ENCODE measurements around the gene ADAMTS19.

Gene ADAMTS19

DNA sequence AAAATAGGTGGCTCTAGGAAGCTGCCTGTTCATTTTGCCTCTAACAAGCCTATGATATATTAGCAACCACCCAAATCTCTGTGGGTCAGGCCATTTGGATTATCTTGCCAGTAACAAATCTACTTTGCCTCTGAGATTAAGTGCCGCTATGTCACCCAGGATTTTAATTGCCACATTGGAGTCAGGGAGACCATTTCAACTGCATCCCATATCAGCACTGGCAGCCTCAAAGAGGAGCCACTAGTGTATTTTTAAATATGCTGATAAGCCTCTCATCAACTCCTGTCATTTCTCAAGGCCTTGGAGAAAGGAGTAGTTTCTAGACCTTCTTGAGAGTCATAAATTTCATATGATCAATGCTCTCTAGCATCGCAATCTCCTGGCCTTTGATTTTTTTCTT is 12.1 kb upstream of the ADAMTS19 start:
- no peak for DNase-seq (ENCODE audit: low spot score)
- Mint-ChIP-seq H3K27ac (no peak overlapping the region), H3K4me1 (ENCODE audit: low read depth) (no peaks in the 10 kb centered on the region), H3K9me3 (no peaks in the 10 kb centered on the region), H3K27me3 (ENCODE audit: low read depth) (no peaks in the 10 kb centered on the region), H3K4me3 (no peak overlapping the region), H3K36me3 (ENCODE audit: low read depth) (no peaks in the 10 kb centered on the region)

GRCh38 chr5:129448654-129449053 is 11.4 kb upstream of the ADAMTS19 start:
- no peaks in the 10 kb centered on the region for H3K36me3 Mint-ChIP-seq (ENCODE audit: low read depth)
- no peaks in the 10 kb centered on the region for H3K9me3 Mint-ChIP-seq
- H3K4me1 Mint-ChIP-seq (ENCODE audit: low read depth): no peaks in the 10 kb centered on the region
- DNase-seq (ENCODE audit: low spot score): no peak
- H3K4me3 Mint-ChIP-seq: no peak overlapping the region
- no peaks in the 10 kb centered on the region for H3K27me3 Mint-ChIP-seq (ENCODE audit: low read depth)
- H3K27ac Mint-ChIP-seq: no peak overlapping the region

GRCh38 chr5:129454461-129454860 is 5.6 kb upstream of the ADAMTS19 start:
- no peak for DNase-seq (ENCODE audit: low spot score)
- Mint-ChIP-seq H3K4me3 (no peak overlapping the region), H3K4me1 (ENCODE audit: low read depth) (no peaks in the 10 kb centered on the region), H3K9me3 (no peaks in the 10 kb centered on the region), H3K36me3 (ENCODE audit: low read depth) (no peaks in the 10 kb centered on the region), H3K27ac (no peak overlapping the region), H3K27me3 (ENCODE audit: low read depth) (peaks cover 19% of the 10 kb centered on the region)

- no peak overlapping the region for H3K27ac Mint-ChIP-seq
- H3K4me1 Mint-ChIP-seq (ENCODE audit: low read depth): peaks cover 7% of the 10 kb centered on the region
- peaks cover 1% of the 10 kb centered on the region for H3K36me3 Mint-ChIP-seq (ENCODE audit: low read depth)
- H3K9me3 Mint-ChIP-seq: no peaks in the 10 kb centered on the region
- no peak overlapping the region for H3K4me3 Mint-ChIP-seq
- no peak for DNase-seq (ENCODE audit: low spot score)
- peaks cover 49% of the 10 kb centered on the region for H3K27me3 Mint-ChIP-seq (ENCODE audit: low read depth)
Measured at GRCh38 chr5:129459450-129459776, 685 bp upstream of the ADAMTS19 start.

GRCh38 chr5:129460672-129460935 is 506 bp downstream of the ADAMTS19 start:
- no peak for DNase-seq (ENCODE audit: low spot score)
- Mint-ChIP-seq H3K27ac (no peak overlapping the region), H3K4me3 (peak overlapping the region; percentile 52), H3K9me3 (no peaks in the 10 kb centered on the region), H3K4me1 (ENCODE audit: low read depth) (peaks cover 7% of the 10 kb centered on the region), H3K27me3 (ENCODE audit: low read depth) (peaks cover 49% of the 10 kb centered on the region), H3K36me3 (ENCODE audit: low read depth) (peaks cover 1% of the 10 kb centered on the region)

DNA sequence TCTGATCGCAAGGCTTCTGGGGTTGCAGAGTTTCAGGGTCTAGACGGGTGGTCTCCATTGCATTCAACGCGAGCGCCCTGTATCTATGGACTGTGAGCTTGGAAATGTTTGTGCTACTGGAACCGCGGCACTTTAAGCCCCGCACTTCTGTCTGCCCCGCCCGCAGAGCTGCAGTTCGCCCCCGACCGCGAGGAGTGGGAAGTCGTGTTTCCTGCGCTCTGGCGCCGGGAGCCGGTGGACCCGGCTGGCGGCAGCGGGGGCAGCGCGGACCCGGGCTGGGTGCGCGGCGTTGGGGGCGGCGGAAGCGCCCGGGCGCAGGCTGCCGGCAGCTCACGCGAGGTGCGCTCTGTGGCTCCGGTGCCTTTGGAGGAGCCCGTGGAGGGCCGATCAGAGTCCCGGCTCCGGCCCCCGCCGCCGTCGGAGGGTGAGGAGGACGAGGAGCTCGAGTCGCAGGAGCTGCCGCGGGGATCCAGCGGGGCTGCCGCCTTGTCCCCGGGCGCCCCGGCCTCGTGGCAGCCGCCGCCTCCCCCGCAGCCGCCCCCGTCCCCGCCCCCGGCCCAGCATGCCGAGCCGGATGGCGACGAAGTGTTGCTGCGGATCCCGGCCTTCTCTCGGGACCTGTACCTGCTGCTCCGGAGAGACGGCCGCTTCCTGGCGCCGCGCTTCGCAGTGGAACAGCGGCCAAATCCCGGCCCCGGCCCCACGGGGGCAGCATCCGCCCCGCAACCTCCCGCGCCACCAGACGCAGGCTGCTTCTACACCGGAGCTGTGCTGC is 1.0 kb downstream of the ADAMTS19 start:
- Mint-ChIP-seq H3K36me3 (ENCODE audit: low read depth) (peaks cover 1% of the 10 kb centered on the region), H3K27me3 (ENCODE audit: low read depth) (peaks cover 49% of the 10 kb centered on the region), H3K4me1 (ENCODE audit: low read depth) (peaks cover 7% of the 10 kb centered on the region), H3K4me3 (peak overlapping the region; percentile 52), H3K9me3 (no peaks in the 10 kb centered on the region), H3K27ac (no peak overlapping the region)
- DNase-seq (ENCODE audit: low spot score): no peak

- Mint-ChIP-seq H3K9me3 (no peaks in the 10 kb centered on the region), H3K4me1 (ENCODE audit: low read depth) (peaks cover 7% of the 10 kb centered on the region), H3K4me3 (peak overlapping the region; percentile 65), H3K27ac (no peak overlapping the region), H3K27me3 (ENCODE audit: low read depth) (peaks cover 48% of the 10 kb centered on the region), H3K36me3 (ENCODE audit: low read depth) (peaks cover 1% of the 10 kb centered on the region)
- no peak for DNase-seq (ENCODE audit: low spot score)
Measured at GRCh38 chr5:129461711-129462332, 1.7 kb downstream of the ADAMTS19 start.

DNA sequence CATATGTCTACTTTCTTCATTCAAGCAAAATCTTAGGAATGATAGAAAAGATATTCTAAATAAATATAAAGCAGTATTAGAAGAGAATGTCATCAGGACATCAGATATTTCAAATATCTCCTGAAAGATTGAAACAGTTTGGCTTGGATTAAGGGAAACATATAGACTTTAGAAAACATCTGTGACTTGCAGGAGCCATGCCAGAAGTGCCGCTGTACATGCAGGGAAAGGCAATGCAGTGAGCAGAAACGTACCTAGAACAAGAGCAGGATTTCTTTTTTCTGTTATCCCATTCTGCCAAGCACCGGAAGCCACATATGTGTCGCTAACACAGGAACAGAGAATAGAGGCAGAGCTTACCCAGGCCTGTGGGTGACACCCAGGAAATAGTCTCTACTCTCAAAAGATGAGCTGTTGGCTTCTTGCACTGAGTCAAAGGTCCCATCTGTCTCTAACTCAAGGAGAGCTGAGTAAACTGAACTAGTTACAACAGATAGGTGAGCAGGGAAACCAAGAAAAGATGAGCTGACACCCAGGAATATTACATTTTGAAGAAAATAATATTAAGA is 5.8 kb downstream of the ADAMTS19 start:
- H3K36me3 Mint-ChIP-seq (ENCODE audit: low read depth): peaks cover 1% of the 10 kb centered on the region
- DNase-seq (ENCODE audit: low spot score): no peak
- peaks cover 19% of the 10 kb centered on the region for H3K27me3 Mint-ChIP-seq (ENCODE audit: low read depth)
- peaks cover 4% of the 10 kb centered on the region for H3K4me1 Mint-ChIP-seq (ENCODE audit: low read depth)
- H3K9me3 Mint-ChIP-seq: no peaks in the 10 kb centered on the region
- no peak overlapping the region for H3K4me3 Mint-ChIP-seq
- H3K27ac Mint-ChIP-seq: no peak overlapping the region

GRCh38 chr5:129474544-129474943 is 14.4 kb downstream of the ADAMTS19 start:
- Mint-ChIP-seq H3K27ac (no peak overlapping the region), H3K4me3 (no peak overlapping the region), H3K9me3 (no peaks in the 10 kb centered on the region), H3K27me3 (ENCODE audit: low read depth) (no peaks in the 10 kb centered on the region), H3K36me3 (ENCODE audit: low read depth) (no peaks in the 10 kb centered on the region), H3K4me1 (ENCODE audit: low read depth) (no peaks in the 10 kb centered on the region)
- DNase-seq (ENCODE audit: low spot score): no peak

- no peak for DNase-seq (ENCODE audit: low spot score)
- Mint-ChIP-seq H3K4me1 (ENCODE audit: low read depth) (no peaks in the 10 kb centered on the region), H3K9me3 (no peaks in the 10 kb centered on the region), H3K27me3 (ENCODE audit: low read depth) (no peaks in the 10 kb centered on the region), H3K36me3 (ENCODE audit: low read depth) (no peaks in the 10 kb centered on the region), H3K27ac (no peak overlapping the region), H3K4me3 (no peak overlapping the region)
Measured at GRCh38 chr5:129476751-129477150, 16.7 kb downstream of the ADAMTS19 start.

- H3K27me3 Mint-ChIP-seq (ENCODE audit: low read depth): no peaks in the 10 kb centered on the region
- H3K4me1 Mint-ChIP-seq (ENCODE audit: low read depth): no peaks in the 10 kb centered on the region
- no peak overlapping the region for H3K4me3 Mint-ChIP-seq
- no peak overlapping the region for H3K27ac Mint-ChIP-seq
- DNase-seq (ENCODE audit: low spot score): no peak
- H3K9me3 Mint-ChIP-seq: no peaks in the 10 kb centered on the region
- no peaks in the 10 kb centered on the region for H3K36me3 Mint-ChIP-seq (ENCODE audit: low read depth)
Measured at GRCh38 chr5:129477532-129477931, 17.4 kb downstream of the ADAMTS19 start.

GRCh38 chr5:129481161-129481560 is 21.1 kb downstream of the ADAMTS19 start:
- Mint-ChIP-seq H3K36me3 (ENCODE audit: low read depth) (no peaks in the 10 kb centered on the region), H3K27ac (no peak overlapping the region), H3K27me3 (ENCODE audit: low read depth) (no peaks in the 10 kb centered on the region), H3K9me3 (no peaks in the 10 kb centered on the region), H3K4me3 (no peak overlapping the region), H3K4me1 (ENCODE audit: low read depth) (no peaks in the 10 kb centered on the region)
- DNase-seq (ENCODE audit: low spot score): no peak

DNA sequence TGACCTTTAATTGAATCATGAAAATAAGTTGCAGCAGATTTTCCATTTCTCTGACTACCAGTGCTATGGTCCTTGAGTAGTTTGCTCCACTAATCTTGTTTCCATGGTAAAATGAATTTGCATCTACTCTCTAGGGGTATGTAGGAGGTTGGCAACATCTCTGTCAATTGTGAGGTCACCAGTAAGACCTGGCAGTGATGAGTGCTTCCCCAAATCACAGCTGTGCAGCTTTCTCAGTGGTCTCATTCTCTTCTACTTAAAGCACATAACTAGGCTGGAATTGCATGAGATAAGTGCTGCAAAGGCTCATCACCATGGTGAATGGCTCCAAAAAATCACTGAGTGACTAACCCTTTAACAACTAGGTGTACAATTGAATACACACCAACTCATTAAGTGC is 36.3 kb downstream of the ADAMTS19 start:
- Mint-ChIP-seq H3K4me1 (ENCODE audit: low read depth) (no peaks in the 10 kb centered on the region), H3K36me3 (ENCODE audit: low read depth) (no peaks in the 10 kb centered on the region), H3K27me3 (ENCODE audit: low read depth) (no peaks in the 10 kb centered on the region), H3K4me3 (no peak overlapping the region), H3K27ac (no peak overlapping the region), H3K9me3 (no peaks in the 10 kb centered on the region)
- no peak for DNase-seq (ENCODE audit: low spot score)

DNA sequence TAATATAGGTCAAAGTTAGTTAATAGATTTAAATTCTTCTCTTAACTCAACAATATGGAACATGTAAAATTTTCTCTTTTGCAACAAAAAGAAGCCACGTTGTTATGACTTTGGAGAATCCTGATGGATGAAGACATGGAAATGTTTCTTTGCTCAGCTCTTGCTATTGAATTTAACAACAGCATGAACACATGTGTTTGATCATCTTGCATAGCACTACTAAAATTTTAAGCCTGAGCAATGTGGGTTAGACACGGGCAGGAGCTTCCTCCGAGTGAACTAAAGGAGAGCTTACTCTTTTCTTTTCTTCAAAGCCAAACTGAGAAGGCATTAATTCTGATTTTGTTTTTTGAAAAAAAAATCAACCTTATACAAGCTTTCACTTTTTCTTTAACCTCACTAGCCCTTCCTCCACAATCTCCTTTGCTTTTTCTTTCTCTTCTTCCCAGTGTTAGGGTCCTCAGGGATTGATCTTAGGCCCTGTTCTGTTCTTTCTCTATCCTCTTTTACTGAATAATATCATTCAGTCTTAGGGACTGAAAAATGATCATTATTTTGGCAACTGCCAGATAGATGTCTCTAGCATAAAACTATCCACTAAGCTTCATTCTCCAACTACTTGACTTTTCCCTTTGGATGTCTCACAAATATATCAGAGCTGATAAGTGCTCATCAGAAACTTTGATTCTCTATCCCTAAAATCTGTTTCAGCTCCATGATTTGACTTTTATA is 36.9 kb downstream of the ADAMTS19 start:
- Mint-ChIP-seq H3K4me1 (ENCODE audit: low read depth) (no peaks in the 10 kb centered on the region), H3K4me3 (no peak overlapping the region), H3K9me3 (no peaks in the 10 kb centered on the region), H3K27ac (no peak overlapping the region), H3K27me3 (ENCODE audit: low read depth) (no peaks in the 10 kb centered on the region), H3K36me3 (ENCODE audit: low read depth) (no peaks in the 10 kb centered on the region)
- no peak for DNase-seq (ENCODE audit: low spot score)

Data from T-helper 2 cell treated with Interferon-gamma antibody and Interleukin-4, amounts not matched to agents 5 μg/mL and 100 μg/mL, for 36 hours (primary cell).